ENCODE measurements around the gene TMEM37.

DNA sequence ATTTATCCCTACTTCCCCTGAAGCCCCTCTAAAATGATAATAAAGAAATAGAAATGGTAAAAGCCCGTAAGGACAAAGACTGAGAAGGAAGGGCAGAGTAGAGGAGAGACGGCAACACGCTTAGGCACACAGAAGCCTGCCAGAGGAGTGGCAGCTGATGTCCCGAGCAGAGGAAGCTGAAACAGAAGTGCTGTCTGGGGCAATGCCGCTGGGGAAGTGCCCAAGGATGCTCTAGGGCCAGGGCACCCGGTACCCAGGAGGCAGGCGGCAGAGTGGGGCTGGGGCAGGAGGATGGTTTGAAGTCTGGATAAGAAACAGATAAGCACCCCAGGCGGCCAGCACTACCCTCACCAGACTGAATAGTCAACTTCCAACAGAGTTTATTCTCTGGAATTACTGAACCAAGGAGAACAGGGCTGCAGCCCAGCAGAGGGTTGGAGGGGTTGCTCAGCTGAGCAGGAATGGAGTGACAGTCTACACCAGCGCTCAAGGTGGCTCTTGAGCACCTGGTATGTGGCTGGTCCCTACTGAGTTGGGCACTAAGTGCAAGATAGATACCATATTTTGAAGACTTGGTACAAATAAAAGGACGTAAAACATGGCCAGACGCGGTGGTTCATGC, 22.4 kb downstream of the TMEM37 start:
- TF ChIP-seq POLR2AphosphoS5 (IDR thresholded peaks at IDR 0.05; ENCODE audit: low read depth, low read length) (no peak), ZFX (IDR thresholded peaks at IDR 0.05) (no peak), ELF1 (IDR thresholded peaks at IDR 0.05; ENCODE audit: borderline replicate concordance, low read depth) (no peak)

All from HCT116 (cell line).